CD8-positive, alpha-beta memory T cell (primary cell): ENCODE measurements around the gene DNAH3. TPM values are rescaled to one million over a fixed set of nuclear protein-coding genes. Genes with fewer than 3 reads are reported as not detected.
A peak's percentile ranks its signal among the peaks of the same experiment; 100 is the strongest.
"Not testable (repeated sequence)": the region's sequence is repeated elsewhere in the genome, so short reads cannot be mapped to it uniquely, and the experiment has no call there.

Experiments used
- CTCF ChIA-PET: fragments of 350-600 bp; sonication (Branson Sonifier 250); formaldehyde crosslinking; loops from one replicate; lab custom pipeline; 2021; ENCODE audit warnings: antibody characterized with exemption; lab: Charles Lee
- POLR2A ChIA-PET: fragments of 350-600 bp; sonication (Branson Sonifier 250); formaldehyde crosslinking; loops from one replicate; lab custom pipeline; 2021; ENCODE audit warnings: antibody characterized with exemption; lab: Charles Lee
- DNase-seq, 5 donors: peaks; one replicate each; pipeline versions ENCODE4 v3.0.0 to v3.0.0-alpha.2; 2020 to 2022; ENCODE audit warnings: mixed read lengths in 1 of 5
- H3K27ac ChIP-seq: one replicate; pipeline ENCODE4 v1.7.0; 2013; ENCODE audit warnings: low read depth, mild to moderate bottlenecking, low read length, moderate library complexity
- H3K27me3 ChIP-seq: 2 replicates; pipeline ENCODE4 v1.7.0; 2013; ENCODE audit warnings: low read length, mild to moderate bottlenecking; ENCODE audit not compliant: insufficient read depth, poor library complexity, severe bottlenecking
- H3K36me3 ChIP-seq: 2 replicates; pipeline ENCODE4 v1.7.0; 2013; ENCODE audit warnings: mild to moderate bottlenecking, low read length, moderate library complexity; ENCODE audit not compliant: insufficient read depth
- H3K4me1 ChIP-seq: 2 replicates; pipeline ENCODE4 v1.7.0; 2013; ENCODE audit warnings: mild to moderate bottlenecking, low read length, moderate library complexity; ENCODE audit not compliant: insufficient read depth
- H3K4me3 ChIP-seq: 2 replicates; pipeline ENCODE4 v1.7.0; 2013; ENCODE audit warnings: mild to moderate bottlenecking, low read length
- H3K9me3 ChIP-seq: 2 replicates; pipeline ENCODE4 v1.7.0; 2013; ENCODE audit warnings: mild to moderate bottlenecking, low read length
- H3K27ac Mint-ChIP-seq, 8 donors: one replicate each; pipeline ENCODE4 v1.8.0; 2020 to 2021; ENCODE audit warnings: mixed read lengths in 8 of 8, mild to moderate bottlenecking in 6 of 8, inconsistent platforms in 3 of 8, moderate library complexity in 3 of 8
- H3K27me3 Mint-ChIP-seq, 2 donors: one replicate each; pipeline ENCODE4 v1.8.0; 2020 to 2021; ENCODE audit warnings: mixed read lengths in 2 of 2, mild to moderate bottlenecking in 1 of 2, moderate library complexity in 1 of 2
- H3K36me3 Mint-ChIP-seq, 3 donors: one replicate each; pipeline ENCODE4 v1.8.0; 2020 to 2021; ENCODE audit warnings: mixed read lengths in 3 of 3, inconsistent platforms in 1 of 3, mild to moderate bottlenecking in 1 of 3
- H3K4me1 Mint-ChIP-seq, 3 donors: one replicate each; pipeline ENCODE4 v1.8.0; 2020 to 2021; ENCODE audit warnings: mixed read lengths in 3 of 3, inconsistent platforms in 1 of 3, mild to moderate bottlenecking in 1 of 3
- H3K4me3 Mint-ChIP-seq, 7 donors: one replicate each; pipeline ENCODE4 v1.8.0; 2020 to 2021; ENCODE audit warnings: mixed read lengths in 7 of 7, mild to moderate bottlenecking in 6 of 7, moderate library complexity in 4 of 7, inconsistent platforms in 2 of 7
- H3K9me3 Mint-ChIP-seq, 5 donors: one replicate each; pipeline ENCODE4 v1.8.0; 2020 to 2022; ENCODE audit warnings: mixed read lengths in 5 of 5, mild to moderate bottlenecking in 3 of 5, moderate library complexity in 2 of 5, inconsistent platforms in 1 of 5
- polyA plus RNA-seq: library from polyadenylated mRNA; unstranded; fragments of 300-500 nt; fragmentation: Illumina TruSeq; gene quantifications from one replicate; pipeline ENCODE4 v1.2.3, GENCODE V29; 2021
- total RNA-seq, 2 experiments: library from RNA; stranded (reverse); gene quantifications; one replicate each; pipeline ENCODE4 v1.2.3, GENCODE V29; 2021

DNAH3 gene
- total and polyA plus RNA-seq, 3 experiments from 2014 or later, result not detected

GRCh38 chr16:21157632-21158031 lies 7.0 kb upstream of the DNAH3 start:
- H3K4me3 ChIP-seq, result no peak overlapping the region
- Mint-ChIP-seq H3K27ac (peak overlapping the region in 7 of 8 donors; percentile 58 to 95 (median 74)), H3K4me3 (peak overlapping the region; percentile 87 to 96 (median 92)), H3K4me1 (peaks cover 20 to 42% (median 32%) of the 10 kb centered on the region in 3 donors), H3K27me3 (no peaks in the 10 kb centered on the region), H3K9me3 (no peaks in the 10 kb centered on the region), H3K36me3 (peaks cover 0 to 9% (median 0%) of the 10 kb centered on the region in 3 donors)
- H3K36me3 ChIP-seq, result no peaks in the 10 kb centered on the region
- ChIA-PET CTCF (interaction anchor here (0.7 to 1.1 kb wide), 2 partner anchors 9 to 381 kb away, joined by 3 read pairs; no protein-coding TSS in a partner anchor), POLR2A (no interaction called here)
- DNase-seq, result no peak
- H3K9me3 ChIP-seq, result no peaks in the 10 kb centered on the region
- H3K27me3 ChIP-seq, result no peaks in the 10 kb centered on the region
- H3K27ac ChIP-seq, result no peak overlapping the region
- H3K4me1 ChIP-seq, result peaks cover 19% of the 10 kb centered on the region

DNA sequence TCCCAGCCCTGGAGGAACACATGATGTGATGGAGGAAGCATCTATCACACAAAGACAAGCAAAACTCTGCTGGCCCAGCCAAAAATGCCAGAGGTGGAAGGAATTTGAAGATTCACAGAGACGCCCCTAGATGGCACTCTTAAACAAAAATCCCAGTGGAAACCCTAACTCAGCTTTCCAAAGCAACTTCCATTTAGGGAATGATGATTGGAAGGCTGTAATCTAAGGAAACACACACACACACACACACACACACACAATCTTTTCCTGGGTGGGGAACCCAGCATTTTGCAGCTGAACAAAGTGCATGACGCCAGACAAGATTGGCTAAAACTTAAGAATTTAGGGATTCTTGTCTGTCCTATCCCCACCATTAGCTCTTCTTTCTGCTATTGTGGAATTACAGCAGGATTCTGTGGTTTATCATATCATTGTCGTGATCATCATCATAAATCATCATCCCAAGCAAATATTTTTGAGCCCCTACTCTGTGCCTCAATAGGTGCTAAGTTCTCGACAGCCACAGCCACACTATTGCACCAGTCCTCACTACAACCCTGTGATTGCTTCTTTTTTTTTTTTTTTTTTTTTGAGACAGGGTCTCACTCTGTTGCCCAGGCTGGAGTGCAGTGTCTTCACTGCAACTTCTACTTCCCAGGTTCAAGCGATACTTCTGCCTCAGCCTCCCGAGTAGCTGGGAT lies 6.3 kb upstream of the DNAH3 start:
- no peaks in the 10 kb centered on the region for H3K9me3 ChIP-seq
- H3K36me3 ChIP-seq, result no peaks in the 10 kb centered on the region
- H3K27ac Mint-ChIP-seq, result no peak overlapping the region
- H3K27me3 Mint-ChIP-seq, result no peaks in the 10 kb centered on the region
- no peaks in the 10 kb centered on the region for H3K9me3 Mint-ChIP-seq
- peaks cover 0 to 6% (median 0%) of the 10 kb centered on the region in 3 donors for H3K36me3 Mint-ChIP-seq
- peaks cover 19% of the 10 kb centered on the region for H3K4me1 ChIP-seq
- ChIA-PET CTCF (interaction anchor here (0.7 to 1.1 kb wide), 5 partner anchors 9 to 380 kb away, joined by 3 to 4 read pairs (median 3); no protein-coding TSS in a partner anchor), POLR2A (no interaction called here)
- no peak overlapping the region for H3K27ac ChIP-seq
- H3K4me1 Mint-ChIP-seq, result peaks cover 19 to 39% (median 27%) of the 10 kb centered on the region in 3 donors
- peak overlapping the region in 5 of 7 donors; percentile 3 to 92 (median 24) for H3K4me3 Mint-ChIP-seq
- H3K27me3 ChIP-seq, result no peaks in the 10 kb centered on the region
- H3K4me3 ChIP-seq, result no peak overlapping the region
- DNase-seq, result no peak

GRCh38 chr16:21156011-21156410 lies 5.4 kb upstream of the DNAH3 start:
- H3K27me3 ChIP-seq, H3K36me3 ChIP-seq, DNase-seq, POLR2A ChIA-PET, H3K4me3 ChIP-seq, H3K27me3 Mint-ChIP-seq, H3K27ac Mint-ChIP-seq, H3K9me3 Mint-ChIP-seq, H3K36me3 Mint-ChIP-seq, H3K9me3 ChIP-seq, H3K27ac ChIP-seq, CTCF ChIA-PET, H3K4me3 Mint-ChIP-seq: not testable (repeated sequence)
- H3K4me1 Mint-ChIP-seq, result peaks cover 19 to 35% (median 27%) of the 10 kb centered on the region in 3 donors
- H3K4me1 ChIP-seq, result peaks cover 19% of the 10 kb centered on the region

DNA sequence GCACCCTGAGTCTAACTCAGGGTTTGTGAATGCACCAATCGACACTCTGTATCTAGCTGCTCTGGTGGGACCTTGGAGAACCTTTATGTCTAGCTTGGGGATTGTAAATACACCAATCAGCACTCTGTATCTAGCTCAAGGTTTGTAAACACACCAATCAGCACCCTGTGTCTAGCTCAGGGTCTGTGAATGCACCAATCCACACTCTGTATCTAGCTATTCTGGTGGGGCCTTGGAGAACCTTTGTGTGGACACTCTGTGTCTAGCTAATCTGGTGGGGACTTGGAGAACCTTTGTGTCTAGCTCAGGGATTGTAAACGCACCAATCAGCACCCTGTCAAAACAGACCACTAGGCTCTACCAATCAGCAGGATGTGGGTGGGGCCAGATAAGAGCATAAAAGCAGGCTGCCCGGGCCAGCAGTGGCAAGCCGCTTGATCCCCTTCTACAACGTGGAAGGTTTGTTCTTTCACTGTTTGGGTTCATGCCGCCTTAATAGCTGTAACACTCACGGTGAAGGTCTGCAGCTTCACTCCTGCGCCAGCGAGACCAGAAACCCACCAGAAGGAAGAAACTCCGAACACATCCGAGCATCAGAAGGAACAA lies 2.6 kb upstream of the DNAH3 start:
- POLR2A ChIA-PET, result not testable (repeated sequence)

GRCh38 chr16:21152160-21153030 lies 1.7 kb upstream of the DNAH3 start:
- H3K4me1 Mint-ChIP-seq, CTCF ChIA-PET, H3K27me3 ChIP-seq, H3K9me3 ChIP-seq, H3K4me1 ChIP-seq, H3K27ac ChIP-seq, H3K36me3 Mint-ChIP-seq, H3K27ac Mint-ChIP-seq, POLR2A ChIA-PET, DNase-seq, H3K4me3 ChIP-seq, H3K36me3 ChIP-seq, H3K4me3 Mint-ChIP-seq, H3K9me3 Mint-ChIP-seq: not testable (repeated sequence)
- peaks cover 12 to 30% of the 10 kb centered on the region in 2 donors for H3K27me3 Mint-ChIP-seq

More for the DNA sequence above, 2.6 kb upstream of the DNAH3 start:
- H3K36me3 Mint-ChIP-seq, CTCF ChIA-PET, H3K36me3 ChIP-seq, H3K4me3 Mint-ChIP-seq, H3K27me3 ChIP-seq, H3K4me3 ChIP-seq, H3K27ac ChIP-seq, H3K9me3 ChIP-seq, H3K27ac Mint-ChIP-seq, H3K9me3 Mint-ChIP-seq, DNase-seq, H3K4me1 ChIP-seq: not testable (repeated sequence)
- Mint-ChIP-seq H3K27me3 (peaks cover 8 to 22% of the 10 kb centered on the region in 2 donors), H3K4me1 (peaks cover 5 to 16% (median 8%) of the 10 kb centered on the region in 3 donors)

DNA sequence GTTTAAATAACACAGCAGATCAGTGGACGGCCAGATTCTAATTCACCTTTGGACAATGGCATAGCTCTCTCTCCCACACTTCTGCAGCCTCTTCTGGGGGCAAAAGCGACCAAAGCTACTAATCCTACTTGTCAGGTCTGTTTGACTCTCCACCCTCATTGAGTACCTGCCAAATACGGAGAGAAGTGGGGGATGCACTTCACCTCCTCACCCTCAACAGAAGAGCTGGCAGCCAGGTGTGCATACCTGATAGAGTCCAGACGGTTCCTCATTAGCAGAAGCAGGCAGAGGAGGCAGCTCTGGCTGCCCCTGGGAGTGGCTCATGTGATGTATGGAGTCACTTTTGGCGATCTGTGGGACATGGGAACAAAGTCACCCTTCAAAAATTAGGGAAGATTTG lies 4.9 kb downstream of the DNAH3 start:
- Mint-ChIP-seq H3K9me3 (peaks cover 0 to 8% (median 0%) of the 10 kb centered on the region in 5 donors), H3K4me3 (no peak overlapping the region), H3K4me1 (no peaks in the 10 kb centered on the region), H3K27ac (no peak overlapping the region), H3K27me3 (peaks cover 17 to 50% of the 10 kb centered on the region in 2 donors), H3K36me3 (no peaks in the 10 kb centered on the region)
- POLR2A ChIA-PET, result no interaction called here
- DNase-seq, result no peak
- peaks cover 5% of the 10 kb centered on the region for H3K27me3 ChIP-seq
- H3K4me1 ChIP-seq, result no peaks in the 10 kb centered on the region
- CTCF ChIA-PET, result no interaction called here
- no peaks in the 10 kb centered on the region for H3K9me3 ChIP-seq
- H3K4me3 ChIP-seq, result no peak overlapping the region
- no peaks in the 10 kb centered on the region for H3K36me3 ChIP-seq
- no peak overlapping the region for H3K27ac ChIP-seq

- Mint-ChIP-seq H3K4me3 (no peak overlapping the region), H3K27me3 (peaks cover 10 to 26% of the 10 kb centered on the region in 2 donors), H3K4me1 (no peaks in the 10 kb centered on the region), H3K27ac (no peak overlapping the region), H3K9me3 (no peaks in the 10 kb centered on the region), H3K36me3 (no peaks in the 10 kb centered on the region)
- Histone ChIP-seq H3K27ac (no peak overlapping the region), H3K4me1 (no peaks in the 10 kb centered on the region), H3K27me3 (no peaks in the 10 kb centered on the region), H3K9me3 (no peaks in the 10 kb centered on the region), H3K36me3 (no peaks in the 10 kb centered on the region), H3K4me3 (no peak overlapping the region)
- POLR2A ChIA-PET, result no interaction called here
- DNase-seq, result no peak
- CTCF ChIA-PET, result interaction anchor here (1.5 kb wide), 1 partner anchor 9 kb away, joined by 3 read pairs; no protein-coding TSS in a partner anchor
Measured at GRCh38 chr16:21134053-21134452, 16.6 kb downstream of the DNAH3 start.
